SK-N-SH (cell line): ENCODE measurements around the gene NFASC.

Experiments used
- GABPA ChIP-seq: IDR thresholded peaks from 2 replicates; pipeline ENCODE4 v1.4.0; 2012; ENCODE audit warnings: low read depth, mild to moderate bottlenecking
- SMC3 ChIP-seq: IDR thresholded peaks from 2 replicates; pipeline ENCODE4 v1.6.1; 2012; ENCODE audit warnings: low read depth, low read length, improper control_type of control experiment

DNA sequence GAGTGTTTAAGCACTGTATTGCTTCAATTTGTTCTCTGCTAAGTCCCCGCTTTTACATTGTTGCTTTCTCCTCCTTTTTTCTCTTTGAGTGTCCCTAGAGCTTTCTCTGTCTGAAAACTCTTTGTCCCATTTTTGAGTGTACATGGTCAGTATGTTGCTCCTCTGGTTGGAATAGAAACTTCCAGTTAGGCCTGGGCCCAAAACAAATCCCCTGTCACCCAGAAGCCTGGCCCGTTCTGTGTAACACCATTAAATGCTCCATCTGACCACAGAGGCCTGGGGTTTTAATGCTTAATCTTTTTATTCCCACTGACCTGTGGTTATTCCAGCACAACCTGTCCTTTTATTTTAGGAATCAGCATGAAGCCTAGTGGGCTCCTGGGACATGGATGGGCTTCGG is 28.3 kb upstream of the NFASC start:
- TF ChIP-seq SMC3 (no peak), GABPA (no peak)
